ENCODE data around the gene ZNF277. TPM values are rescaled to one million over a fixed set of nuclear protein-coding genes. Genes with fewer than 3 reads are reported as not detected.

The ZNF277 gene
- total RNA-seq, 1 experiment from 2014 or later, result 13.1 TPM

GRCh38 chr7:112192236-112193154 is 14.0 kb upstream of the ZNF277 start:
- H3K23me2 ChIP-seq (ENCODE audit: insufficient read length, low read depth, low read length, poor library complexity, severe bottlenecking), result no peaks in the 10 kb centered on the region
- Mint-ChIP-seq H3K27me3 (ENCODE audit: low read depth) (no peaks in the 10 kb centered on the region), H3K27ac (no peak overlapping the region), H3K36me3 (ENCODE audit: insufficient read depth in 1 of 3, low read depth in 3 of 3) (no peaks in the 10 kb centered on the region), H3K9me3 (no peaks in the 10 kb centered on the region), H3K4me1 (no peaks in the 10 kb centered on the region; a peak in 1 of 4 replicates), H3K4me3 (no peak overlapping the region)
- peaks cover 6% of the 10 kb centered on the region; the same call in 1 of the 2 replicates for H3K79me2 ChIP-seq (ENCODE audit: insufficient read depth, low read length)
- no peak overlapping the region for H3K4me2 ChIP-seq (ENCODE audit: insufficient read depth, insufficient read length, low read length)
- H3K4me1 ChIP-seq (ENCODE audit: insufficient read depth, low read length), result peaks cover 3% of the 10 kb centered on the region; the same call in 1 of the 2 replicates
- H3K27ac ChIP-seq (ENCODE audit: insufficient read length, low read depth, low read length), result no peak overlapping the region
- H2BK5ac ChIP-seq (ENCODE audit: insufficient read length, low read length), result no peak overlapping the region
- H4K8ac ChIP-seq (replicated peaks; ENCODE audit: insufficient read length, low read depth, low read length), result no peak overlapping the region
- no peak overlapping the region for H4K5ac ChIP-seq (ENCODE audit: insufficient read length, low read depth, low read length)
- H3K27me3 ChIP-seq (ENCODE audit: insufficient read depth, low read length), result no peaks in the 10 kb centered on the region
- H3K14ac ChIP-seq (ENCODE audit: insufficient read depth, low read length), result no peak overlapping the region
- H3K9me3 ChIP-seq (ENCODE audit: control insufficient read depth, low read depth, low read length), result no peaks in the 10 kb centered on the region
- no peak overlapping the region for H3K4ac ChIP-seq (ENCODE audit: low read depth, low read length)
- no peak overlapping the region for H4K91ac ChIP-seq (ENCODE audit: insufficient read length, low read depth, low read length)
- H3K23ac ChIP-seq (ENCODE audit: insufficient read length, low read depth, low read length), result no peak overlapping the region
- TF ChIP-seq CTCF (conservative IDR thresholded peaks at IDR 0.05), result no peak
- H2BK20ac ChIP-seq (ENCODE audit: low read depth, low read length, poor library complexity, severe bottlenecking), result no peak overlapping the region
- H2BK15ac ChIP-seq (ENCODE audit: low read depth, low read length), result no peak overlapping the region
- no peak overlapping the region for H3K9ac ChIP-seq (ENCODE audit: extremely low read depth, insufficient read length, low read length)
- no peak overlapping the region for H2BK12ac ChIP-seq (ENCODE audit: insufficient read length, low read depth, low read length)
- no peak overlapping the region for H3T11ph ChIP-seq (ENCODE audit: low read length)
- no peak overlapping the region for H2AFZ ChIP-seq (ENCODE audit: low read length)
- no peak overlapping the region for H3K56ac ChIP-seq (ENCODE audit: insufficient read length, low read depth, low read length)
- no peaks in the 10 kb centered on the region for H4K20me1 ChIP-seq (ENCODE audit: control insufficient read depth, insufficient read depth, insufficient read length)
- DNase-seq, result no peak
- H3K79me1 ChIP-seq (ENCODE audit: insufficient read depth, low read depth, low read length, poor library complexity, severe bottlenecking), result no peaks in the 10 kb centered on the region
- H2BK120ac ChIP-seq (ENCODE audit: low read depth, low read length, poor library complexity, severe bottlenecking), result no peak overlapping the region
- no peak overlapping the region for H2AK5ac ChIP-seq (ENCODE audit: insufficient read length, low read length)
- no peak overlapping the region for H3K18ac ChIP-seq (ENCODE audit: insufficient read length, low read depth, low read length)
- WGBS (ENCODE audit: extremely low coverage, insufficient read length, low lambda C conversion rate), result no CpG with 5 or more reads among the region's 4 CpGs

Measured in H9 (cell line).